GM12864 (cell line): ENCODE measurements around the gene BLCAP.
"Not testable (repeated sequence)": the region's sequence is repeated elsewhere in the genome, so short reads cannot be mapped to it uniquely, and the experiment has no call there.

ENCODE experiments used
- DNase-seq: peaks from one replicate; pipeline ENCODE4 v3.0.0-alpha.2; 2011; ENCODE audit warnings: low read depth
- H3K4me3 ChIP-seq: 2 replicates; pipeline ENCODE4 v1.5.1; 2011; ENCODE audit warnings: mild to moderate bottlenecking, low read depth, low read length, control low read depth
- CTCF ChIP-seq: IDR thresholded peaks from 2 replicates; pipeline ENCODE4 v1.5.1; 2011; ENCODE audit warnings: low read depth, mild to moderate bottlenecking, moderate library complexity, low read length, control low read depth, inconsistent platforms; ENCODE audit errors: missing control alignments

Gene BLCAP

GRCh38 chr20:37543828-37544227 lies 16.2 kb upstream of the BLCAP start:
- no peak for DNase-seq
- TF ChIP-seq CTCF, result peak; percentile 23
- no peak overlapping the region for H3K4me3 ChIP-seq

- H3K4me3 ChIP-seq, result no peak overlapping the region
- no peak for DNase-seq
These were observed 14.6 kb upstream of the BLCAP start for GRCh38 chr20:37542281-37542680.

GRCh38 chr20:37541326-37541725 lies 13.7 kb upstream of the BLCAP start:
- H3K4me3 ChIP-seq, result no peak overlapping the region
- no peak for TF ChIP-seq CTCF
- no peak for DNase-seq

More at GRCh38 chr20:37542281-37542680, 14.6 kb upstream of the BLCAP start:
- no peak for TF ChIP-seq CTCF

- DNase-seq, H3K4me3 ChIP-seq: not testable (repeated sequence)
These were observed 13.2 kb upstream of the BLCAP start for GRCh38 chr20:37540838-37541237.

- no peak for TF ChIP-seq CTCF
- DNase-seq, result no peak
- no peak overlapping the region for H3K4me3 ChIP-seq
These were observed 12.3 kb upstream of the BLCAP start for GRCh38 chr20:37540001-37540400.

- DNase-seq, result no peak
- no peak overlapping the region for H3K4me3 ChIP-seq
- no peak for TF ChIP-seq CTCF
These were observed 11.7 kb upstream of the BLCAP start for GRCh38 chr20:37539424-37539823.

- no peak overlapping the region for H3K4me3 ChIP-seq
- TF ChIP-seq CTCF, result no peak
- DNase-seq, result no peak
These were observed 10.3 kb upstream of the BLCAP start for GRCh38 chr20:37538003-37538402.

- no peak for TF ChIP-seq CTCF
- no peak for DNase-seq
- no peak overlapping the region for H3K4me3 ChIP-seq
These were observed 9.8 kb upstream of the BLCAP start for GRCh38 chr20:37537505-37537904.
